SKM-1 (cell line): ENCODE results near the gene TMEM119.
"Not testable (repeated sequence)": the region's sequence is repeated elsewhere in the genome, so short reads cannot be mapped to it uniquely, and the experiment has no call there.

Source experiments
- DNase-seq: peaks from one replicate; lab custom pipeline; 2025; ENCODE audit not compliant: unreplicated experiment; lab: John Stamatoyannopoulos, UW

Gene TMEM119

DNA sequence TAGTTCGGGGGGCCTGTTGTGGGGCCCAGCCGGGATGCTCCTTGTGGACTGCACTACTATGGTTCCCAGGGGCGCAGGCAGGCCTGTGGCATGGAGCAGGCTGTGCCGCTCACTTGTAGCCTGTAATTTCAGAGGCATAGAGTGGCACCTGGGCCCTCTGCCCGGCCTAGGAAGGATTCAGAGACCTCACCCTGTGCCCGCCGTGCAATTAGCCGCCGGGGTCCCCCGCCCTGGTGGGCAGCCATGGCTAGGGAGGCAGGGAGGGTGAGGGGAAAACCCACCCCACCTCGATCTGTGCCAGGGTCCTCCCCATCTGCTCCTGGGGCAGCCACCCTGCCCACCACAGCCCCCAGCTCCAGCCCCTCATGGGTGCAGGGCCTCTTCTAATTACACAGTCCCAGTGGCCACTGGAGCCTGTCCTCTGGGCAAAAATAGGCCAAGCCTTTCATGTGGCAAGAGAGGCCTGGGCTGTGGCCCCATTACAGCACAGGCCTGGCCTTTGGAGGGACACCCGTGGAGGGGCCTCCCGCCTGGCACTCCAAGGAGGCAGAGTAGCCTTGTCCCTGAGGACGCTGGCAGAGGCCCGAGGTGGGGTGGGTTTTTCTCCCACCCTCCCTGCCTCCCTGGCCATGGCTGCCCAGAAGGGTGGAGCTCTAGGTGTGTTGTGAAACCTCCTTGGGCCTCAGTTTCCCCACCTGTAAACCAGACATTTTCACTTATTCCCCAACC is 5.3 kb upstream of the TMEM119 start:
- DNase-seq = no peak

DNA sequence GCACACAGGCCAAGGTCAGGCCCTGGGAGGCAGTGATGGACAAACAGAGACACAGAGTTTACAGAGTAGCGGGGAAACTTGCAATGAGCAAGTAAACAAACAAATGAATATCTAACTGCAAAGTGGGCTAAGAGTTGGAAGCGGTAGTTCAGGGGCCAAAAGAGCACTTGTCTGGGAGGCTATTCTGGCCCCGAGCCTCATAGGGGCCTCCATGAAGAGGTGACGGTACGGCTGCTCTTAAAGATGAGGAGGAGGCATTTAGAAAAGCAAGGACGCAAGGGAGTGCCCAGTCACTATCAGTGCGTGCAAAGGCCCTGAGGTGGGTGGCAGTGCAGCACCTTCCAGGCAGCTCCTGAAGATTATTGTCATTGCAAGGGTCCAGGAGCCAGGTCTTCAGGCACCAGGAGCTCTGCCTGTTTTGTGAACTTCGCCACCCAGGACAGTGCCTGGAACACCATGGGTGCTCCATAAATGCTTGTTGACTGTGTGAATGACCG is 4.4 kb upstream of the TMEM119 start:
- DNase-seq = no peak

DNA sequence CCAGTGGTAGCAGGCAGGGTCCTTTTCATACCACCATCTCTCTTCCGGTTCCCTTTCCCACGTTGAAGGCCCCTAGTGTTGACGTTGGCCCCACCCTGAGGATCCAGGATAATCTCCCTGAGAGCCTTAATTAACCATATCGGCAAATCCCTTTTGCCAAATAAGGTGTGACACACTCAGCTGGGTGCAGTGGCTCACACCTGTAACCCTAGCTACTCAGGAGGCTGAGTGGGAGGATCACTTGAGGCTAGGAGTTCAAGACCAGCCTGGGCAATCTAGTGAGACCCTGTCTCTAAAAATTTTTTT is 2.8 kb upstream of the TMEM119 start:
- no peak for DNase-seq

DNA sequence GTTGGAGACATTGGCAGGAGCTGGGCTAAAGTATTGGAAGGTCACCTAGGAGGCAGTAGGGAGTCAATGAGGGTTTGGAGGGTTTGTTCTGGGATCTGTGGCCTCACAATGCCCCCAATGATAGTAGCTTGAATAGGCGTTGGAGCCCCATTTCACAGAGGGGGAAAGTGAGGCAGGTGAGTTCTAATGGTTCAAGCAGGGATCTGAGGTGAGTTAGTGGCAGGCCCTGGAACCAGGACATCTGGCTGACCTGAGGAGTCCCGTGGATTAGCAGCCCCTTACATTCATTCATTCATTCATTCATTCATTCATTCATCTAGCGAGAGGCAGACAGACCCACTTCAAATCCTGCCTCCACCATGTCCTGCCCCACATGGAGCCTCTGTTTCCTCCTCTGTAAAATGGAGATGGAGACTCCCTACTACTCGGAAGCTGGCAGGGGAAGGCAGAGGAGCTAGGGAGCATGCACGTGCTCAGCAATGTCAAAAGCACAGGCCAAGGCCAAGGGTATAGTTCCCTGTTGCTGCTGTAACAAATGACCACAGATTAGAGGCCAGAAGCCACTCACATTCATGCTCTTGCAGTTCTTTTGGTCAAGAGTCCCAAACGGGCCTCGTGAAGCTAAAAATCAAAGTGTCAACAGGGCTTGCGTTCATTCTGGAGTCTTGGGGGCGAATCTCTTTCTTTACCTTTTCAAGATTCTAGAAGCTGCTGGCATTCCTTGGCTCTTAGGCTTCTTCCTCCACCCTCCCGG is 2.2 kb upstream of the TMEM119 start:
- no peak for DNase-seq

DNA sequence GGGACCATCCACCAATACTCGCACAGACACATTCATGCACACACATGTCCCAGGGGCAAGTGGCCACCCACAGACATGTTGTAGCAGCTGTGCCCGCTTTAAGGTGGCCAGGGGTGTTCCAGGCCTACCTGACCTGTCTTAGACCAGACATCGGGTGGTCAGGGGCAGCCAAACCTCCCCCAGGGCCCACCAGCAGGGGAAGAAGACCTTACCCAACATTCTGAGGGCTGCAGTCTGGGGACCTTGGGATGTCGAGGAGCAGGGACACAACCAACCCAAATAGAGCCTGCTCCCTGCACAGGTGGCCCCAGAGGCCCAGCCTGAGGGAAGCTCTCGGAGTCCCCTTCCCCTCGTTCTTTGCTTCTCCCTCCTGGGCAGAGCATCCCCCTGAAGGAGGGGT is 1.7 kb upstream of the TMEM119 start:
- DNase-seq = no peak

DNA sequence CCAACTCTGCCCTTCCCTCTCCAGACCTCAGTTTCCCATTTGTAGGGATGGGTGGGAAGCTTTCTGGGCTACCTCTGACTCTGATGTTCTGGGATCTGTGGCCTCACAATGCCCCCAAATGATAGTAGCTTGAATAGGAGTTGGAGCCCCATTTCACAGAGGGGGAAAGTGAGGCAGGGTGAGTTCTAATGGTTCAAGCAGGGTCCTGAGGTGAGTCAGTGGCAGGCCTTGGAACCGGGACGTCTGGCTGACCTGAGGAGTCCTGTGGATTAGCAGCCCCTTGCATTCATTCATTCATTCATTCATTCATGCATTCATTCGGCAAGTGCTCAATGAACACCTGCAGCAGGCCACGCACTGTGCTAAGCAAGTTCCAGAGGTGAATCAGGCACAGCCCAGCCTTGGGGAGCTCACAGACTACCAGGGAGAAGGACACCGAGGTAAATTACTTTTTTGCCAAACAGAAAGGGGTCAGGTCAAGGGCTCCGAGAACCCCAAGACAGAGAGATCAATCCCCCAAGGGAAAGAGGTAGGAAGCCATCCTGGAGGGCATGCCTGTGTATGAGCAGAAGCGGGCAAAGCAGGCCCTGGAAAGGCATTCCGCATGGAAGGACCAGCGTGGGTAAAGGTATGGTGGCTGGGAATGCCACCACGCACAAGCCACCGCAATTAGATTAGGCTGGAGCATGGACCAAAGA is 818 bp upstream of the TMEM119 start:
- no peak for DNase-seq

DNA sequence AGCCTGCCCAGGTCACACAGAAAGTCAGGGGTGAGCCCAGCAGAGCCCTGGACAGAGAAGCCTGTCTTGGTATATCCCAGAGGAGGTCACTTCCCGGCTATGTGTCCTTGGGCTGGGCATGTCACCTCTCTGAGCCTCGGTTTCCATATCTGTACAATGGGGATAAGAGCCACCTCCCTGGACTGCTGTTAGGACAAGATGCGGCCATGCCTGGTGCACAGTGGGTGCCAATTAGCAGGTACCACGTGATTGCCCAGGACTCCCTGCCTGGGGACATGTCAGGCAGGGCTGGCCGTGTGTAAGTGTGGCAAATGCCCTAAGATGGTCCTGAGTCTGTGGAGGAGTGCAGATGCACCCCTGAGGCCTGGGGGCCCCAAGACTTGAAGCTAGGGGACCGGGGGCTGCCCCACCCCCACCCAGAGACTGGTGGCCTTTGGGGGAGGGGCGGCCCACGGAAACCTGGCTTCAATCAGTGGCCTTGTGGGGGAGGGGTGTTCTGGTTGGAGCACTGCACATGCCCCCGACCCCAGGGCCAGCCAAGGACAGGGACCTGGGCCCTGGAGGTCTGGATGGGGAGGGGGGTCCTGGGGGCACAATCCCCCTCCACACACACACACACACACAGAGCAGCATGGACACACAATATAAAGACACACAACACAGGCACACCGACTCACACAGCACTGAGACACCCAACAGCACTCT is 878 bp downstream of the TMEM119 start:
- DNase-seq = no peak

DNA sequence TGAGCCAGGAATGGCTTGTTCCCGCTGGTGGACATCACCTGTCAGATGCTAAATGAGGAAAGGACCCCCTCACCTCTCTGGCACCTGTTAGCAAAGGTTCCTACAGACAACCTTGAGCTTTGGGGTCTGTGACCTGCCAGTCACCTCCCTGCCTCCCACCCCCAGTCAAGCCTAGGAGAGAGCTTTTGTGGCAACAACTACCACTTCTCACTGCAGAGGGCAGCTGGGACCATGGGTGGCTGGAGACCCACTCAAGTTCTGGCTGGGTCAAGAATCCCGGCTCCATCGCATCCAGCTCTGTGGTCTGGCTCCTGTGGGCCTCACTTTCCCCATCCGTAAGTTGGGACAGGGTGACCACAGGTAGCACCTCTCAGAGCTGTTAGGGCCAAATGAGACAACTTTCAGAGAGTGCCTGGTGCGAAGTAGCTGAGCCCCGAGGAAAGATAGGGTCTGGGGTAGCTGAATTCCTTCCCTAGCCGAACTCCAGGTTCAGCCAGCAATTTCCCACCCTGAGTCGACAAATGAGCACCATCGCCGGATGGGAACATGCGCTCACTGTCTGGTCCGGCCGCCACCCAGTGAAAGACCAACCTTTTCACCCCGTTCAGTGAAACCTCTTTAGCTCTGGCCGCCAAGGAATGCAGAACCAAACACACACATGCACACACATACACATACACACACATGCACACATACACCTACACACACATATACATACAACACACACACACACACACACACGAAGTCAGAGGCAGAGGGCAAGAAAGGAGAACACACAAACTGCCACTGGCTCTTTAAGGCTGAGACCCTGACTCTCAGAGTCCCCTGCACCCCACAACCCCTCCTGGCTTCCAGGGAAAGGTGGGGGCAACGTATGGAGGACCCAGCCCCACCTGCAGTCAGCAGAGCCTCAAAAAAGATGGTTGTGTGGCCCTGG is 1.9 kb downstream of the TMEM119 start:
- DNase-seq = no peak

DNA sequence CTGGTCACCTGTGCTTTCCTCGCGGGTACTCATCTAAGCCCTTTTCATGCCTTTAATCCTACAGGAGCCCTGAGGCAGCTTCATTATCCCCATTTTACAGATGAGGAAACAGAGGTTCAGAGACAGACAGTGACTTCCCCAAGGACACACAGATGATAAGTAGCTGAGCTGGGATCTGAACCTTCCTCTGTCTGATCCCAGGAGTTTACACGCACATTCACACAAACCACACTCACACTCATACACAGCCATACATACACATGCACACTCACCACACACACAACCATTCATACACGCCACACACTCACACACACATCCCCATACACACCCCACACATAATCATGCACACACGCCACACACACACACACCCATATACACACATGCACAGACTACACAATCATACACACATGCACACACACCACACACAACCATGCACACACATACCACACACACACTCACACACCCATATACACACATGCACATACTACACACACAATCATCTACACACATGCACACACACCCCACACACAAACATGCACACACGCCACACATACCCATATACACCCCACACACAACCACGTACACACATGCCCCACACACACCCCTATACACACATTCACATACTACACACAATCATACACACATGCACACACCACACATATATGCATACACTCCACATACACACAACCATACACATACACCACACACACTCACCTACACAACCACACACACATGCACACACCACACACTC is 2.7 kb downstream of the TMEM119 start:
- DNase-seq = no peak

DNA sequence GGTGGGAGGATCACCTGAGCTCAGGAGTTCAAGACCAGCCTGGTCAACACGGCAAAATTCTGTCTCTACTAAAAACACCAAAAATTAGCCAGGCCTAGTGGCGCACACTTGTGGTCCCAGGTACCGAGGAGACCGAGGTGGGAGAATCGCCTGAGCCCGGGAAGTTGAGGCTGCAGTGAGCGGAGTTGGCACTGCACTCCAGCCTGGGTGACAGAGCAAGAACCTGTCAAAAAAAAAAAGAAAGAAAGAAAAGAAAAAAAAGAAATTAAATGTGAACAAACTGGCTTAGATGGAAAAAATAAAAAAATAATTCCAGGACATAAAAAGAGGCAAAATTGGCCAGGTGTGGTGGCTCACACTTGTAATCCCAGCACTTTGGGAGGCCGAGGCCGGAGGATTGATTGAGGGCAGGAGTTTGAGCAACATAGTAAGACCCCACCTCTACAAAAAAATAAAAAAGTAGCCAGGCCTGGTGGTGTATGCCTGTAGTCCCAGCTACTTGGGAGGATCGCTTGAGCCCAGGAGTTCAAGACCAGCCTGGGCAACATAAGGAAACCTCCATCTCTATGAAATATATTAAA is 3.5 kb downstream of the TMEM119 start:
- no peak for DNase-seq

DNA sequence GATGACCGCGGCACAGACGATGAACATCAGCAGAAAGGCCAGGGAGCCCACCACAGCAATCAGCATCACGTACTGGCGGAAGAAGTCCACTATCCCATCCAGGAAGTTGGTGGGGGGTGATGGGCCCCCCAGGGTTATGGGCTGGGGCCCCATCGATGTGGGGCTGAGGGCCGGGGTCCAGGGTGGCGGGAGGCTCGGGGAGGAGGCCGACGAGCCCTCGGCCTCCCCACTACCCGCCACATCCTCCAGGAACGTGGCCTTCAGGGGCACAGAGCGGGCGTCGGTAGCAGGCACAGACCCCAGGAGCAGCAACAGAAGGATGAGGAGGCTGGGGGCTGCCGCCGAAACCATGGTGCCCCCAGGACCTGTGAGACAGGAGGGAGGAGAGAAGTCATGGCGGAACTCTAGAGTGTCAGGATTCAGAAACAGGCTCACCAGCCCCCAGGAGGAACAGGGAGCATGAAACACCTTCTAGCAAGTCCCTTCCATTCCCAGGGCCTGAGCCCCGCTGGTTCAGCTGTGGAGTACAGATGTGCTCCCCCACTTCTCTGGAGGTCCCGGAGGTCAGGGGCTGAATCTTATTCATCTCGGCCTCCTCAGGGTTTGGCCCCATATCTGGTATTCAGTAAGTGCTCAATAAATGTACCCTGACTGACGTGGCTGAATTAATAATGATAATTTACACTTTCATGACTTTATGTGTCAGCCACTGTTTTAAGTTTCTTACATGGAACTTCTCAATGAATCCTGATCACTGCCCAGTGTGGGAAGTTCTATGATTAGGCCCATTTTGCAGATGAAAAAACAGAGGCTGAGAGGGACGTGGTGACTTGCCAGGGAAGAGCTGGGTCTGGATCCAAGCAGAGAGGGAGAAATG is 5.6 kb downstream of the TMEM119 start:
- no peak for DNase-seq

DNA sequence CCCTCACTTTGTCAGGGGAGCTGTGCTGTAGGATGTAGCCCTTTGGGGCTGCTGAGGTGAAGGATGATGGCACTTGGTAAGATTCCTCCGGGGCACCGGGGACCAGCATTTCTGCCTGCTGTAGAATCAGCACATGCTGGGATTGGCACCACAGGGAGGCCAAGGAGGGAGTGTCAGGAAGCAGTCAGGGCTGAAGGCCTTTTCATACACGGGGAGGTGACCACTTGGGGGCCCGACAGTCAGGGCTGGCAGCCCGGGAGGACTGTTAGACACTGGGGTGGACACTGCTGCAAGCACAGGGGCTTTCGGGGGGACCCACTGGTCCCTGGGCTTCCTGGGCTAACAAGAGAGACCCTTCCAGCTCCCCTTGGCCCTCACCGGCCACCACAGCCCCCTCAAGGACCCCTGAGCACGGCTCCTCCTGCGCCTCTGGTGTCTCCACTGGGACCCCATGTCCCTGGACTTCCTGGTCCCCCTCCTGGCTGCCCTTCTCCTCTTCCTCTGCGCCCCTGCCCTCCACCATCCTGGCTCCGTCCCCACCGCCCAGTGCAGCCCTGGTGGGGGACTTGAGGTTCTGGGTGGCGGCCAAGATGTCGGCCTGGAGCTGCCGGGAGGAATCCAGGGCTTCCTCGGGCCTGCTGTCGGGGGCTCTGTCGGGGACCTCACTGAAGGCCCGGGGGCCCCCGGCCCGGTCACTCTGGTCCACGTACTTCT is 6.5 kb downstream of the TMEM119 start:
- no peak for DNase-seq

DNA sequence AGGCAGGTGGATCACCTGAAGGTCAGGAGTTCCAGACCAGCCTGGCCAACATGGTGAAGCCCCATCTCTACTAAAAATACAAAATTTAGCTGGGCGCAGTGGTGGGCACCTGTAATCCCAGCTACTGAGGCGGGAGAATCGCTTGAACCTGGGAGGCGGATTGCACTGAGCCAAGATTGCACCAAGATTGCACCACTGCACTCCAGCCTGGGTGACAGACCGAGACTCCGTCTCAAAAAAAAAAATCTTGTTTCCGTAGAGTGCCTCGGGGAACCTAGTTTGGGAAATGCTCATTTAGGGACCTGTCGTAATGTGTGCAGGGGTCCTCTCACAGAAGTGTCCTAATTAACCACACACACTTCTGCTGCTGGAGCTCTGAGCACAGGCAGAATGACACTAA is 7.4 kb downstream of the TMEM119 start:
- not testable (repeated sequence) for DNase-seq

DNA sequence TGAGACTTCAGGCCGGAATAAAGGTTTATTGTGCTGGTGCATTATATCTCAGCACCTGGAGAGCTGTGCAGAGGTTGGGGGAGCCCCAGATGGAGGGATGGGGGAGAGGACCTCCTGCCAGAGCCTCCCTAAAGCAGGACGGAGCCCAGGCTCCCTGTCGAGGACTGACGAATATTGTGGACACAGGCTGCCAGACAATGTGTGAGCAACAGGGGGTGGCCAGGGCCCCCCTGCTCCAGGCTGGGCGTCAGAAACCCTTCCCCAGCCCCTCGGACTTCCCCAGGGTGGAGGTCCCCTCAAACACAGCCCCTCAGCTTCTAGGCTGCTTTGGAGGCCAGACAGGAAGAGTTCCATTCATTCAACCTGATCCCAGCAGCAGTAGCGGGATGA is 8.0 kb downstream of the TMEM119 start:
- no peak for DNase-seq

DNA sequence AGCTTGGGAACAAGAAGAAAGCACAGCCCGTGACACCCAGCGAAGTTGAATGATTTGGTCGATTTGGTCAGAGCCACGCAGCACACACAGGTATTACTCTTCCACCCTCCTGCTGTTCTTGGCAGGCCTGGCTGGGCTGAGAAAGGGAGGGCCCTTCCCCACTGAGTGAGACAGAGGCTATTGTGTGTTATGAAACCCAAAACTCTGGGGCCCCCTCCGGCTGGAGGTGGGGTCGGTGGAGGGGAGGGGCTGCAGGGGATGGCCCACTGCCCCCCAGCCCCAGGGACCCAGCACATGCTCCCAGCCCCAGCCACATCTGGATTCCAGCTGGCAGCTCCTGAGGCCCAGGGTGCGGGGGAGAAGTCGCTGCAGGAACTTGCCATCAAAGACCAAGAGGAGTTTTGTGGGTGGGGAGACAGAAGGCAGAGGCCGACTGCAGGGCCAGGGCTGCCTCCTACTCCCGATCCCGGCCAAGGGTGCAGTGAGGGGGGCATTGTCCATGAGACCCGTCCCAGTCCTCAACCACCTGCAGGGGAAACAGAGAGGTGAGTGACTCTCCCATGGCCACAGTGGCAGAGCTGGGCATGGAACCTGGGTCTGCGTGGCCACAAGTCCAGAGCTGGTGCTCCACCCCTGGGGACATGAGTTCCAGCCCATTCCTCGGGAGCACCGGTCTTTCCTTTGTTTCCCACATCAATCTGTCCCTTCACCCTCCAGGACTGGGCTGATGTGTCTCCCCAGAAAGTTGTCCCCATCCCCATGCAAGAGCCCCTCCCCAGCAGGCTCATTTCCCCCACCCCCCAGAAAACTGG is 8.7 kb downstream of the TMEM119 start:
- DNase-seq = no peak

DNA sequence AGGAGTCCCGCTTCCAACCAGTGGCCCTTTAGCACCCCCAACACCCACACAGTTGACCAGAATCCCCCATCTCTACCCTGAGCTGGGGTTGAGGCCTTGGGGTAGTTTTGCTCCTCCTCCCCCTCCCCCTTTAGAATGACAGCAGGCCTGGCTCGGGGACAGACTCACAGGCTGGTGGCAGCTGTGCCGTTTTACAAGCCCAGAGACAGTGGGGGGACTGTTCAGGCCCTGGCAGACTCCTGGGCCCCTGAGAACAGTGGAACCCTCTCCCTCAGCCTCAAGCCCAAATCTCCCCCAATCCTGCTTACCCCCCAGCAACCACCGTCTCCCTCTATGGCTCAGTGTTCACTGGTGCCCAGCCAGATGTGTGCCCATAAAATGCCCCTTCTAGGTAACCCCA is 10.1 kb downstream of the TMEM119 start:
- no peak for DNase-seq

DNA sequence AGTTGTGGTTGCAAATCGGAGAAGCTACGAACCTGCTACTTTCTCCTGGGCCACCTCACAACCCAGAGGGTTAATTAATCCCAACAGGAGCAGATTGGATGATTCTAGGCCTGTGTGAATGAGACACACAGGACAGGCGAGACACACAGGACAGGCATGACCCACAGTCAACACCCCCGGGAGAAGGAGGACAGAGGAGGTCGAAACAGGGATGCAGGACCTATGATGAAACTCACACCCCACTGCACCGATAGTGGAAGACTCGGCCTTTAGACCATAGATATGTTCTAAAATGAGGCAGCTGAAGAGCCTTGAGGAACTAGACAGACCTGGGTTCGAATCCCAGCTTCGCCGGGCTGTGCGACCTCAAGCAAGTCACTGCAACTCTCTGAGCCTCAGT is 11.6 kb downstream of the TMEM119 start:
- DNase-seq = no peak
